Caki2 (cell line): ENCODE data around the gene MEGF6. TPM values are rescaled to one million over a fixed set of nuclear protein-coding genes. Genes with fewer than 3 reads are reported as not detected.
"Not testable (repeated sequence)": the region's sequence is repeated elsewhere in the genome, so short reads cannot be mapped to it uniquely, and the experiment has no call there.

Experiments
- DNase-seq: peaks from one replicate; pipeline ENCODE4 v3.0.0-alpha.2; 2015; ENCODE audit warnings: low read depth
- in situ Hi-C: cut with HindIII; loops from 2 replicates; pipeline ENCODE4 v1.10.0; 2016; ENCODE audit warnings: low sequenced_read_pairs, low pct_unique_long_range_greater_than_20kb, mixed read lengths
- total RNA-seq: library from RNA; depleted of rRNA; stranded (reverse); fragments of >200 nt; shearing (Covaris generic); gene quantifications from 2 replicates; pipeline ENCODE4 v1.2.3, GENCODE V29; 2014; ENCODE audit warnings: low replicate concordance

MEGF6 gene
- total RNA-seq, 1 experiment from 2014 or later, result 21.0 TPM

- in situ Hi-C loops, result no loop called here
- DNase-seq, result no peak
Observed at GRCh38 chr1:3585940-3586568, 25.3 kb downstream of the MEGF6 start.

GRCh38 chr1:3585353-3585868 is 25.9 kb downstream of the MEGF6 start:
- DNase-seq, in situ Hi-C loops: not testable (repeated sequence)

DNA sequence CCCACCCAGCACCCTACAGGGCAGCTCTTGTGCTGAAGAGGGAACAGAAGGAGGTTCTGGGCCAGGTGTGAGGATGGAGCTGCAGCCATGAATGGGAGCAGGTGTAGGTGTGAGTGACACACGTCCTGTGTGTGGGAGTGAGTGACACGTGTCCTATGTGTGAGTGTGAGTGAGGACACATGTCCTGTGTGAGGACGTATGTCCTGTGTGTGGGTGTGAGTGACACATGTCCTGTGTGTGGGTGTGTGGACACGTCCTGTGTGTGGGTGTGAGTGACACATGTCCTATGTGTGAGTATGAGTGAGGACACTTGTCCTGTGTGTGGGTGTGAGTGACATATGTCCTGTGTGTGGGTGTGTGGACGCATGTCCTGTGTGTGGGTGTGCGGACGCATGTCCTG is 26.4 kb downstream of the MEGF6 start:
- DNase-seq, result no peak
- in situ Hi-C loops, result no loop called here

DNA sequence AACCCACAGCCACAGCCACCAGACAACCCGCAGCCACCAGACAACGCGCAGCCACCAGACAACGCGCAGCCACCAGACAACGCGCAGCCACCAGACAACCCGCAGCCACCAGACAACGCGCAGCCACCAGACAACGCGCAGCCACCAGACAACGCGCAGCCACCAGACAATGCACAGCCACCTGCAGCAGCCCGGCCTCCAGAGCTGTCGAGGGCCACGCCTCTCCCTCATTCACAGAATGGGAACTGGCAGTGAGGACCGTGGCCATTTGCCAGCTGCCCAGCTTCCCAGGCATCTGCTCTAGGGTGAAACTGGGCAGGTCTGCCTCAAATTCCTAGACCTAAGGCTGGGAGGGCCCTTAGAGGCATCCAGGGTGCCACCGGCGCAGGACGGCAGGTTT is 27.6 kb downstream of the MEGF6 start:
- DNase-seq, in situ Hi-C loops: not testable (repeated sequence)

DNA sequence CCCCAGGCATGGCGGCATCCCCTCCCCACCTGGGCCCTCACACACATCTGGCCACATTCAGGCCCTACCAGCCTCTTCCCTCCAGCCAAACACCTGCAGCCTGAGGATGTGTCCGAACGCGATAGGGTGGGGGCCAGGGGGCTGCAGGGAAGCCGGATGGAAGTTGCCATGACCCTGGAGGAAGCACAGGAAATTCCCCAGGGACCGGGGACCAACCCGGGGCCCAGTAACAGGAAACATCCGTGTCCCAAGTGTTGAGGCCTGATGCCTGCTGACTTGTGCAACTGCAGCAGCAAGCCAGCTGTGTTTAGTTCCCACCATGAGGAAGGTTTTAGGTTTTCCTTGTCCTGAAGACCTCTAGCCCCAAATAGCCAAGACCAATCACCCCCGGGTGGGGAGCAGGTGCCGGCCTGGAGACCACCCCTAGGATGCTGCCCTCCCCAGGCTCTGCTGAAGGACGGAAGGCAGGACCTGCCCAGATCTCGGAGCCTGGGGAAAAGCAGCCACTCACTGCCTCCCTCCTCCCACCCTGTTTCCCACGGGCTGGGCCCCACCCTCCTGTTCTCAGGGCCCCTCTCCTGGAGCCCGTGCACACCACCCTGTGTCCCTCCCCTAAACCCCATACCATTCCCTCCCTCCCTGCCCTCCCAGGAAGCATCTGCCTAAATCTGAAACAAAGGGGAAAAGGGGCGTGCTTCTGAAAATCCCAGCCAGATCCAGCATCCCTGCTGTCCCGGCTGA is 29.8 kb downstream of the MEGF6 start:
- in situ Hi-C loops, result no loop called here
- no peak for DNase-seq

DNA sequence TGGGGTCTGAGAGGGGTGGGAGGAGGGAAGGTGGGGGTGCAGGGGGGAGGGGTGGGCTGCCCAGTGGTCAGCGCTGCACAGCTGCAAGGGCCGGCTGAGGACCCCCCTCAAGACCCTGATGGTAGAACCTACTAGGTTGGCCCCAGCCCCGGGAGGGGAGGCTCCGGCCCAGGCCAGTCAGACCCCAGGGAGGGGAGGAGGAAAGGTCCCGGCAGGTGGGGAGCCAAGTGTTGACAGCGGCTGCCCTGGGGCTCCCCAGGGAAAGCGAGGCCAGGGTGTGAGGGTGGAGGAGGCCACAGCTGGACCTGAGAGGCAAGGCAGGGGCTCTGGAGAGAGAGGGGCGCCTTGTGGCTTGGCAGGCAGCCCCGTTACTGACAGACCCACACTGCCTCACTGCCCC is 31.1 kb downstream of the MEGF6 start:
- DNase-seq, result no peak
- in situ Hi-C loops, result no loop called here

- in situ Hi-C loops, result no loop called here
- no peak for DNase-seq
Observed at GRCh38 chr1:3579626-3580025, 31.7 kb downstream of the MEGF6 start.

GRCh38 chr1:3578906-3579305 is 32.4 kb downstream of the MEGF6 start:
- in situ Hi-C loops, result no loop called here
- DNase-seq, result no peak

DNA sequence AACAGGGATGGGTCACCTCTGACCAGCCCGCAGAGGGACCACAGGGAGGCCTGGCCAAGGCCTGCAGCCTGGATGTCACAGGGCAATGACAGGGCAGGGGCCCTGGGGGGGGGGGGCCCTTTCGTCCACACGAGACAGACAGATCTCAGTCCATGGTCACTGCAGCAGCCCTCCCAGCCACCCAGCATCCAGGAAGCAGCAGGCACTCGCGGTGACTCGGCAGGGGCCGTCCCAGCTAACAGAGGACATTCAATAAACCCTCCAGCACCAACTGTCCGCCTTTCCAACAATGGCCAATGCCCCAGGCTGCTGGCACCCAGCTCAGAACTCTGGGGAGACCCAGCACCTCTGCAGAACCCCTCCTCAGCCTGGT is 32.9 kb downstream of the MEGF6 start:
- DNase-seq, result no peak
- in situ Hi-C loops, result no loop called here

DNA sequence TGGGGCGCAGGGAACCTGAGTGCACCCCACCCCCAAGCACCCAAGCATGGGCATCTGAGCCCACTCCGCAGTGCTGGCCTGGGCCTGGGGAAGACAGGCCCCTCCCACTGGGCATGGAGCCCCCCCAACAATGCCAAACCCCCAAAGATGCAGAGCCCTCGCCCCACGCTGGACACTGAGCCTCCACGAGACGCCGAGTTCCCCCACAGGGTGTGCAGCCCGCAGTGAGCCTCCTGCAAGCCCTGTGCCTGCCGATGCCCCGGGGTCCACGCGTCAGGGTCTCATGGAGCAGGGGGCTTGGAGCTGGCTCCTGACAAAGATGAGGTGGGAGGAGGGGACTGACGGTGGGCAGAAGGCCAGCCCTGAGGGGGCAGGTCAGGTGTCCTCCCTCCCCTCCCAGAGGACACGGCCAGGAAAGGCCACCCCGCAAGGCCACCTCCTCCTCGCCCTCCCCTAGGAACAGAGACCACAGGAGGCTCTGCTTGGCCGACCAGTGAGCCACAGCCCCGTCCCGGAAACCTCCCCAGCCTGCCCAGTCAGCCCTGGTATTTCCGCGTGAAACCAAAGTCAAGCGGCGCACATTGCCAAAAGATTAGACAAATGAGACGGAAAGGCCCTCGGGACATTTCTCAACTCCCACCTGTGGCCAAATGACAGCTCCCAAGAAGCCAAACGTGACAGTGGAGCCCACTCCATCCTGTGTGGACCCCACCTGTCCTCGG is 33.4 kb downstream of the MEGF6 start:
- in situ Hi-C loops, result no loop called here
- DNase-seq, result no peak

GRCh38 chr1:3577300-3577699 is 34.0 kb downstream of the MEGF6 start:
- DNase-seq, result no peak
- in situ Hi-C loops, result no loop called here

DNA sequence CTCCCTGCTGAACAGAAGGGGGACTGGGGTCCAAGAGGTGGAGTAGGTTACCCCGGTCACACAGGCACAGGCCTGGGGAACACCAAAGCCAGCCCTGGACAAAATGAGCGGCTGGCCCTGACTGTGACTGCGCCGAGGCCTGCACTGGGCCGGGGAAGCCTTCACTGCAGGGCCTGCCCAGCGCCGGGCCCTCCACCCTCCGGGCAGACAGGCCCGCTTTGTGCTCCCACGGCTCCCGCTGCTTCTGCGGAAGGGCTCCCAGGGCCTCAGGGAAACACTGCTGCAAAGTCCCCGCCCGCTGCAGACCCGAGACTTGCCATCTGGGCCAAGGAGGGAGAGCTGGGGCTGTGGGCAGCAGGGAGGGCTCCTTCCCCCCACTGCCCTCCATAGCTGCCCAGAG is 35.3 kb downstream of the MEGF6 start:
- in situ Hi-C loops, result no loop called here
- no peak for DNase-seq

DNA sequence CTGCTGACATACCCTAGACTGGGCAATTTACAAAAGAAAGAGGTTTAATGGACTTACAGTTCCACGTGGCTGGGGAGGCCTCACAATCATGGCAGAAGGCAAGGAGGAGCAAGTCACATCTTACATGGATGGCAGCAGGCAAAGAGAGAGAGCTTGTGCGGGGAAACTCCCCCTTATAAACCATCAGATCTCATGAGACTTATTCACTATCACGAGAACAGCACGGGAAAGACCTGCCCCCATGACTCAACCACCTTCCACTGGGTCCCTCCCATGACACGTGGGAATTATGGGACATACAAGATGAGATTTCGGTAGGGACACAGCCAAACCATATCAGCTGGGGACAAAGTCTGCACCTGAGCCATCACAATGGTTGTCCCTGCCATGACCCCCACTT is 35.8 kb downstream of the MEGF6 start:
- in situ Hi-C loops, DNase-seq: not testable (repeated sequence)

DNA sequence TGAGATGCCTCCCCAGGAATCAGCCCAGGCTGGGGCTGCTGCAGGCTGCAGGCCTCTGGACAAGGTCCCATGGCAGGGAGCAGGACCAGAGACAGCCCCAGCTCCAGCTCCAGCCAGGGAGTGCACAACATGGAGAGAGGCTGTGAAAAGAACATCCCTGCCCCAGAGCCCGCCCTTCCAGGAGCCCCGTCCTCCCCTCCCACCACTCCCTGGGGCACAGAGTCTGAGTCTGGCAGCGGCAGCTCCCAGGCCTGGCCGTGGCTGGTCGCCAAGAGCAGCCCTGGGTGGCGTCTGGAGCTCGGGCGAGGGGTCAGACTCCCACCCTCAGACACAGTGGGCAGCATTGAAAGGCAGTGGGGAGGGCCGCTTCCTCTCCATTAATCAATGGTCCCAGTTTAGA is 37.8 kb downstream of the MEGF6 start:
- DNase-seq, result no peak

DNA sequence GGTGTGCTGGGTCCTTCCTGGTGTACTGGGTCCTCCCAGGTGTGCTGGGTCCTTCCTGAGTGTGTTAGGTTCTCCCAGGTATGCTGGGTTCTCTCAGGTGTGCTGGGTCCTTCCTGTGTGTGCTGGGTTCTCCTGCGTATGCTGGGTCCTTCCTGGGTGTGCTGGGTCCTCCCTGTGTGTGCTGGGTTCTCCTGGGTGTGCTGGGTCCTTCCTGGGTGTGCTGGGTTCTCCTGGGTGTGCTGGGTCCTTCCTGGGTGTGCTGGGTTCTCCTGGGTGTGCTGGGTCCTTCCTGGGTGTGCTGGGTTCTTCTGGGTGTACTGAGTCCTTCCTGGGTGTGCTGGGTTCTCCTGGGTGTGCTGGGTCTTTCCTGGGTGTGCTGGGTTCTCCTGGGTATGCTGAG is 38.7 kb downstream of the MEGF6 start:
- in situ Hi-C loops, DNase-seq: not testable (repeated sequence)

More for the DNA sequence above, 37.8 kb downstream of the MEGF6 start:
- in situ Hi-C loops, result no loop called here

DNA sequence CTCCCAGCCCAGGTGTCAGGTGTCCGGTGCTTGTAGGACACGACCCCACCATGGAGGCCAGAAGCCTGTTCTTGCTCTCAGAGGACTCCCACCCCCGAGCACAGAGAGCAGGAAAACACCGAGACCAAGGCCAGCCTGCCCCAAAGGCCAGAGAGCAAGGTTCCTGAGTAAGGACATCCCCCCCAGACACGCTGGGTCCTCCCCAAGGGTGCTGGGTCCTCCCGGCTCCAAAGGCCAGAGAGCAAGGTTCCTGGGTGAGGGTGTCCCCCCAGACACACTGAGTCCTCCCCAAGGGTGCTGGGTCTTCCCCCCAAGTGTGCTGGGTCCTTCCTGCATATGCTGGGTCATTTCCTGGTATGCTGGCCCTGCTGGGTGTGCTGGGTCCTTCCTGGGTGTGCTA is 40.0 kb downstream of the MEGF6 start:
- no peak for DNase-seq
- in situ Hi-C loops, result no loop called here

DNA sequence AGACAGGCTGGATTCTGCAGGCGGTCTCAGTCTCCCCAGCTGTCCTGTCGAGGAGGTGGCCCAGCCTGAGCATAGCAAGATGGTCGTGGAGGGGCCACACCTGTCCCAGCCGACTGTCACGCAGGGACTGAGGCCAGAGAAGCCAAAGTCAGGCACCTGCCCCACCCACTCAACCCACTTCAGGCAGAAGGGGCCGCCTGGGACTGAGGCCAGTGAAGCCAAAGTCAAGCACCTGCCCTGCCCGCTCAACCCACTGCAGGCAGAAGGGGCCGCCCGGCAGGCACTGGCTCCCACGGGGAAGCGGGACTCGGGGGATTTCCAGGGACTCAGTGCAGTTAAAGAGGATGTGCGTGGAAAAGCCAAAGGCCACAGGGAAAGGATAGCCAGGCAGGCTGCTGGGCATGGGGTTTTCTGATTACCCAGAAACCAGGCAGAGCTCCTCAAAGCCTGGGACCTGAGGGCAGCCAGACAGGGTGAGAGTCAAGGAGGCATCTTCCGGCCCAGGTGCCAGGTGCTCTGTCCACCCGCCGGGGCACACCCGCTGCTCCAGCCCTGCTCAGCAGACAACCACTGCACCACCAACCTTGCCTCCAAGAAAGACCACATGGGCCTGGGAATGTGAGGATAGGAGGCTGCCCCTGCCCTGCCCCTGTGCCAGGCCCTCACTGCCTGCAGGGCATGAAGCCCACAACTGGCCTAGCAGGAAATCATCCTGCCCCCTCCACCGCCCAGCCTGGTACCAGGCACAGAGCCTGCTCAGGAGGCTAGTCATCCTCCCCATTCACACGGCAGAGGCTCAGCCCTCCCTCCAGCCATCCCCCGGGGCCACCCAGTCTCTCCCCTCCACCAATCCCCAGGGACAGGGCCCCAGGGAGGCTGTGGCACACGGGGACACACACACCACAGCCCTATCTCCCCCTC is 41.0 kb downstream of the MEGF6 start:
- in situ Hi-C loops, result no loop called here
- no peak for DNase-seq

DNA sequence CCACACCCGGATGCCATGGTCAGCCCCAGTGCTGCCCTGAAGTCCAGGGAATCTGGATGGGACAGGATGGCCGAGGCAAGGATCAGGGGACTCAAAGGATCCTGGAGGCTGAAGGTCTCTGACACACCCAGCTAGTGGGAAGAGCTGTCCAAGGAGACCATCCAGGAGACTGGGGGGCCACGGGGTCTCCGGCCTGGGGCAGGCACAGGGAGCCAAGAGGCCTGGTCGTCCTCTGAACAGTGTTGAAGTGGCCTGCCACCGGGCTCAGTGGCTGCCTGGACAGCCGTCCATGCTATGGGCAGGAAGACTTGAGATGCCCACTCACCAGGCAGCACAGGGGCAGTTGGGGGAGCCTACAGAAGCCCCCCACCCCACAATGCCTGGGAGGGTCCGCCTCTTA is 41.9 kb downstream of the MEGF6 start:
- in situ Hi-C loops, result no loop called here
- DNase-seq, result no peak
